ENCODE results near the gene RTF2. TPM values are rescaled to one million over a fixed set of nuclear protein-coding genes. Genes with fewer than 3 reads are reported as not detected.

Gene RTF2
- total RNA-seq, 1 donor from 2014 or later: 64.7 TPM

- no peak for DNase-seq (ENCODE audit: low spot score)
- Mint-ChIP-seq H3K27me3 (ENCODE audit: low read depth) (no peaks in the 10 kb centered on the region), H3K36me3 (ENCODE audit: low read depth) (peaks cover 28% of the 10 kb centered on the region), H3K4me1 (ENCODE audit: low read depth) (peaks cover 22% of the 10 kb centered on the region), H3K4me3 (ENCODE audit: unreplicated experiment) (no peak overlapping the region), H3K27ac (ENCODE audit: unreplicated experiment) (peak overlapping the region; percentile 77), H3K9me3 (ENCODE audit: low read depth) (peaks cover 10% of the 10 kb centered on the region)
- no peak for TF ChIP-seq CTCF (IDR thresholded peaks at IDR 0.05)
Observed at GRCh38 chr20:56516631-56517030, 48.2 kb downstream of the RTF2 start.

GRCh38 chr20:56517211-56517610, 48.8 kb downstream of the RTF2 start:
- Mint-ChIP-seq H3K4me3 (ENCODE audit: unreplicated experiment) (no peak overlapping the region), H3K27ac (ENCODE audit: unreplicated experiment) (no peak overlapping the region), H3K9me3 (ENCODE audit: low read depth) (peaks cover 10% of the 10 kb centered on the region), H3K4me1 (ENCODE audit: low read depth) (peaks cover 22% of the 10 kb centered on the region), H3K36me3 (ENCODE audit: low read depth) (peaks cover 29% of the 10 kb centered on the region), H3K27me3 (ENCODE audit: low read depth) (no peaks in the 10 kb centered on the region)
- TF ChIP-seq CTCF (IDR thresholded peaks at IDR 0.05): no peak
- DNase-seq (ENCODE audit: low spot score): no peak

- TF ChIP-seq CTCF (IDR thresholded peaks at IDR 0.05): no peak
- H3K4me1 Mint-ChIP-seq (ENCODE audit: low read depth): peaks cover 22% of the 10 kb centered on the region
- no peaks in the 10 kb centered on the region for H3K27me3 Mint-ChIP-seq (ENCODE audit: low read depth)
- peaks cover 10% of the 10 kb centered on the region for H3K9me3 Mint-ChIP-seq (ENCODE audit: low read depth)
- H3K36me3 Mint-ChIP-seq (ENCODE audit: low read depth): peaks cover 29% of the 10 kb centered on the region
- DNase-seq (ENCODE audit: low spot score): no peak
- no peak overlapping the region for H3K4me3 Mint-ChIP-seq (ENCODE audit: unreplicated experiment)
- H3K27ac Mint-ChIP-seq (ENCODE audit: unreplicated experiment): no peak overlapping the region
Observed at GRCh38 chr20:56517641-56518040, 49.2 kb downstream of the RTF2 start.

- Mint-ChIP-seq H3K36me3 (ENCODE audit: low read depth) (peaks cover 29% of the 10 kb centered on the region), H3K4me3 (ENCODE audit: unreplicated experiment) (no peak overlapping the region), H3K27ac (ENCODE audit: unreplicated experiment) (no peak overlapping the region), H3K9me3 (ENCODE audit: low read depth) (peaks cover 10% of the 10 kb centered on the region), H3K27me3 (ENCODE audit: low read depth) (no peaks in the 10 kb centered on the region), H3K4me1 (ENCODE audit: low read depth) (peaks cover 20% of the 10 kb centered on the region)
- TF ChIP-seq CTCF (IDR thresholded peaks at IDR 0.05): no peak
- DNase-seq (ENCODE audit: low spot score): no peak
Observed at GRCh38 chr20:56518126-56518525, 49.7 kb downstream of the RTF2 start.

GRCh38 chr20:56518721-56519398, 50.4 kb downstream of the RTF2 start:
- H3K4me3 Mint-ChIP-seq (ENCODE audit: unreplicated experiment): no peak overlapping the region
- peaks cover 10% of the 10 kb centered on the region for H3K9me3 Mint-ChIP-seq (ENCODE audit: low read depth)
- TF ChIP-seq CTCF (IDR thresholded peaks at IDR 0.05): no peak
- peaks cover 29% of the 10 kb centered on the region for H3K36me3 Mint-ChIP-seq (ENCODE audit: low read depth)
- H3K27me3 Mint-ChIP-seq (ENCODE audit: low read depth): no peaks in the 10 kb centered on the region
- H3K4me1 Mint-ChIP-seq (ENCODE audit: low read depth): peaks cover 18% of the 10 kb centered on the region
- no peak for DNase-seq (ENCODE audit: low spot score)
- H3K27ac Mint-ChIP-seq (ENCODE audit: unreplicated experiment): no peak overlapping the region
